ENCODE results near the gene FAM200B.

The FAM200B gene

GRCh38 chr4:15704129-15704528 is 22.5 kb downstream of the FAM200B start:
- Histone ChIP-seq H3K4me2 (ENCODE audit: low read length) (no peak overlapping the region), H3K9me3 (ENCODE audit: low read length) (no peaks in the 10 kb centered on the region), H3K4me1 (ENCODE audit: insufficient read depth, low read length, severe bottlenecking) (peaks cover 4% of the 10 kb centered on the region), H3K27ac (ENCODE audit: low read depth, low read length, poor library complexity, severe bottlenecking) (no peak overlapping the region), H4K20me1 (ENCODE audit: insufficient read depth, low read length) (no peaks in the 10 kb centered on the region), H3K9ac (ENCODE audit: low read length) (no peak overlapping the region), H3F3A (ENCODE audit: insufficient read depth, low read length) (no peaks in the 10 kb centered on the region), H3K36me3 (ENCODE audit: insufficient read depth, low read length) (no peaks in the 10 kb centered on the region), H3K9me2 (ENCODE audit: low read depth, low read length) (no peaks in the 10 kb centered on the region), H3K27me3 (ENCODE audit: insufficient read depth, low read length) (no peaks in the 10 kb centered on the region), H3K4me3 (ENCODE audit: low read depth, low read length, poor library complexity, severe bottlenecking) (no peak overlapping the region), H2AFZ (ENCODE audit: low read length) (no peak overlapping the region), H3K79me2 (ENCODE audit: insufficient read depth, low read length) (no peaks in the 10 kb centered on the region)
- no peak for TF ChIP-seq EZH2 (IDR thresholded peaks at IDR 0.05; ENCODE audit: borderline replicate concordance, low read length)
- TF ChIP-seq, protein P1, sequence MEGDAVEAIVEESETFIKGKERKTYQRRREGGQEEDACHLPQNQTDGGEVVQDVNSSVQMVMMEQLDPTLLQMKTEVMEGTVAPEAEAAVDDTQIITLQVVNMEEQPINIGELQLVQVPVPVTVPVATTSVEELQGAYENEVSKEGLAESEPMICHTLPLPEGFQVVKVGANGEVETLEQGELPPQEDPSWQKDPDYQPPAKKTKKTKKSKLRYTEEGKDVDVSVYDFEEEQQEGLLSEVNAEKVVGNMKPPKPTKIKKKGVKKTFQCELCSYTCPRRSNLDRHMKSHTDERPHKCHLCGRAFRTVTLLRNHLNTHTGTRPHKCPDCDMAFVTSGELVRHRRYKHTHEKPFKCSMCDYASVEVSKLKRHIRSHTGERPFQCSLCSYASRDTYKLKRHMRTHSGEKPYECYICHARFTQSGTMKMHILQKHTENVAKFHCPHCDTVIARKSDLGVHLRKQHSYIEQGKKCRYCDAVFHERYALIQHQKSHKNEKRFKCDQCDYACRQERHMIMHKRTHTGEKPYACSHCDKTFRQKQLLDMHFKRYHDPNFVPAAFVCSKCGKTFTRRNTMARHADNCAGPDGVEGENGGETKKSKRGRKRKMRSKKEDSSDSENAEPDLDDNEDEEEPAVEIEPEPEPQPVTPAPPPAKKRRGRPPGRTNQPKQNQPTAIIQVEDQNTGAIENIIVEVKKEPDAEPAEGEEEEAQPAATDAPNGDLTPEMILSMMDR (IDR thresholded peaks at IDR 0.05; ENCODE audit: low read length): no peak

DNA sequence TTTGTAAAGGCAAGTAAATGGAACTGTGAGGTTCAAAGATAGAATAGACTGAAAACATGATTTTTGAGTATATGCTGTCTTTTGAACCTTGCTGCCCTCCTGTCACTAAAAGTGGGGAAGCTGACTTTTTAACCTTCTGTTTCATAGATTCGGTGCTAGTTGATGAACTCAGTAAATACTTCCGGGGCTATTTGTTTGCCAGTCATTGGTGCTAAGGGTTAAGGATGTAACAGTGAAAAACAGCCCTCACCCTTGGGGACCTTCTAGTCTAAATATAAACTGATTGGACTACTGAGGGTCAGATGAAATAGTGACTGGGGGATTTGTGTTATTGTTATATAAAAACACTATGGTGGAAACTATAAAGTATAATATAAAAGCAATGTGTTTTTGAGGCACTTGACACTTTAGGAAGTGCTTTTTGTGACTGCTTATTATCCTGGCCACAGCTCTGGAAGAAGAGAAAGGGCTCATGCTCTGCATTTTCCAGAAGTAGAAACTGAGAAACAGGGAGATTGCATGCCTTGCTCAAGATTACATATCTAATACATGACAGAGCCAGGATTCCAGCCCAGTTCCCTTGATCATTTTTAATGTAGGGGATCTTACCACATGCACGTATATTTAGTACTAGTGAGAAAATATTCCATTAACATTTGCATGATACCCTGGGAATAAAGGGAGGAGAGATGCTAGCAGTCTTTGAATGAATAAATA is 25.2 kb downstream of the FAM200B start:
- Histone ChIP-seq H3K27me3 (ENCODE audit: insufficient read depth, low read length) (no peaks in the 10 kb centered on the region), H3K79me2 (ENCODE audit: insufficient read depth, low read length) (no peaks in the 10 kb centered on the region), H3K9ac (ENCODE audit: low read length) (no peak overlapping the region), H2AFZ (ENCODE audit: low read length) (no peak overlapping the region), H4K20me1 (ENCODE audit: insufficient read depth, low read length) (no peaks in the 10 kb centered on the region), H3K36me3 (ENCODE audit: insufficient read depth, low read length) (no peaks in the 10 kb centered on the region), H3K27ac (ENCODE audit: low read depth, low read length, poor library complexity, severe bottlenecking) (no peak overlapping the region), H3K4me2 (ENCODE audit: low read length) (no peak overlapping the region), H3K4me3 (ENCODE audit: low read depth, low read length, poor library complexity, severe bottlenecking) (no peak overlapping the region), H3K9me3 (ENCODE audit: low read length) (no peaks in the 10 kb centered on the region), H3F3A (ENCODE audit: insufficient read depth, low read length) (no peaks in the 10 kb centered on the region), H3K9me2 (ENCODE audit: low read depth, low read length) (no peaks in the 10 kb centered on the region), H3K4me1 (ENCODE audit: insufficient read depth, low read length, severe bottlenecking) (peaks cover 4% of the 10 kb centered on the region)
- TF ChIP-seq, protein P1 (IDR thresholded peaks at IDR 0.05; ENCODE audit: low read length): no peak
- no peak for TF ChIP-seq EZH2 (IDR thresholded peaks at IDR 0.05; ENCODE audit: borderline replicate concordance, low read length)

GRCh38 chr4:15707363-15707715 is 25.7 kb downstream of the FAM200B start:
- Histone ChIP-seq H3K79me2 (ENCODE audit: insufficient read depth, low read length) (no peaks in the 10 kb centered on the region), H3K9ac (ENCODE audit: low read length) (no peak overlapping the region), H3K36me3 (ENCODE audit: insufficient read depth, low read length) (no peaks in the 10 kb centered on the region), H3K9me2 (ENCODE audit: low read depth, low read length) (no peaks in the 10 kb centered on the region), H3K27me3 (ENCODE audit: insufficient read depth, low read length) (no peaks in the 10 kb centered on the region), H3K27ac (ENCODE audit: low read depth, low read length, poor library complexity, severe bottlenecking) (no peak overlapping the region), H3K9me3 (ENCODE audit: low read length) (no peaks in the 10 kb centered on the region), H3K4me3 (ENCODE audit: low read depth, low read length, poor library complexity, severe bottlenecking) (no peak overlapping the region), H4K20me1 (ENCODE audit: insufficient read depth, low read length) (no peaks in the 10 kb centered on the region), H3K4me2 (ENCODE audit: low read length) (no peak overlapping the region), H3K4me1 (ENCODE audit: insufficient read depth, low read length, severe bottlenecking) (peaks cover 4% of the 10 kb centered on the region), H3F3A (ENCODE audit: insufficient read depth, low read length) (no peaks in the 10 kb centered on the region), H2AFZ (ENCODE audit: low read length) (no peak overlapping the region)
- TF ChIP-seq EZH2 (IDR thresholded peaks at IDR 0.05; ENCODE audit: borderline replicate concordance, low read length): no peak
- TF ChIP-seq, protein P1 (IDR thresholded peaks at IDR 0.05; ENCODE audit: low read length): no peak

Measured in OCI-LY1 (cell line).